Chondrocyte (in vitro differentiated cells): ENCODE results near the gene C1QC. TPM values are rescaled to one million over a fixed set of nuclear protein-coding genes. Genes with fewer than 3 reads are reported as not detected.

Experiments
- DNase-seq: peaks from one replicate; pipeline ENCODE4 v3.0.0; 2021; ENCODE audit warnings: mixed read lengths, low spot score
- H3K27ac Mint-ChIP-seq: one replicate; pipeline ENCODE4 v1.8.0; 2021; ENCODE audit warnings: mild to moderate bottlenecking, moderate library complexity, mixed read lengths; ENCODE audit not compliant: unreplicated experiment
- H3K27me3 Mint-ChIP-seq: 2 replicates; pipeline ENCODE4 v1.8.0; 2021; ENCODE audit warnings: low read depth, mixed read lengths
- H3K36me3 Mint-ChIP-seq: 2 replicates; pipeline ENCODE4 v1.8.0; 2021; ENCODE audit warnings: low read depth, mixed read lengths
- H3K4me1 Mint-ChIP-seq: 2 replicates; pipeline ENCODE4 v1.8.0; 2021; ENCODE audit warnings: low read depth, mild to moderate bottlenecking, mixed read lengths
- H3K4me3 Mint-ChIP-seq: one replicate; pipeline ENCODE4 v1.8.0; 2021; ENCODE audit warnings: mild to moderate bottlenecking, moderate library complexity, mixed read lengths; ENCODE audit not compliant: unreplicated experiment
- H3K9me3 Mint-ChIP-seq: 2 replicates; pipeline ENCODE4 v1.8.0; 2021; ENCODE audit warnings: low read depth, mixed read lengths
- CTCF ChIP-seq: fragments of 200-600 bp; sonication (generic); IDR thresholded peaks from 2 replicates; pipeline ENCODE4 v1.5.0; 2021; ENCODE audit warnings: antibody characterized with exemption, mild to moderate bottlenecking, moderate library complexity
- total RNA-seq: library from RNA; stranded (reverse); gene quantifications from 3 replicates; pipeline ENCODE4 v1.2.1, GENCODE V29; 2021

The C1QC gene
- total RNA-seq, 1 donor from 2014 or later: not detected

- TF ChIP-seq CTCF: no peak
- Mint-ChIP-seq H3K36me3 (no peaks in the 10 kb centered on the region), H3K27ac (no peak overlapping the region), H3K4me3 (no peak overlapping the region), H3K27me3 (peaks cover 62% of the 10 kb centered on the region), H3K4me1 (no peaks in the 10 kb centered on the region), H3K9me3 (no peaks in the 10 kb centered on the region)
- no peak for DNase-seq
Measured at GRCh38 chr1:22626237-22627157, 16.9 kb upstream of the C1QC start.

GRCh38 chr1:22627331-22627730 is 16.1 kb upstream of the C1QC start:
- no peak for TF ChIP-seq CTCF
- peaks cover 66% of the 10 kb centered on the region for H3K27me3 Mint-ChIP-seq

GRCh38 chr1:22628698-22629444 is 14.6 kb upstream of the C1QC start:
- Mint-ChIP-seq H3K36me3 (peaks cover 2% of the 10 kb centered on the region), H3K4me1 (no peaks in the 10 kb centered on the region), H3K9me3 (no peaks in the 10 kb centered on the region), H3K27ac (no peak overlapping the region), H3K4me3 (no peak overlapping the region), H3K27me3 (peaks cover 74% of the 10 kb centered on the region)
- DNase-seq: no peak
- TF ChIP-seq CTCF: no peak

More at GRCh38 chr1:22627331-22627730, 16.1 kb upstream of the C1QC start:
- no peak for DNase-seq
- no peak overlapping the region for H3K4me3 Mint-ChIP-seq
- no peak overlapping the region for H3K27ac Mint-ChIP-seq
- no peaks in the 10 kb centered on the region for H3K9me3 Mint-ChIP-seq
- H3K36me3 Mint-ChIP-seq: no peaks in the 10 kb centered on the region
- no peaks in the 10 kb centered on the region for H3K4me1 Mint-ChIP-seq

GRCh38 chr1:22629886-22630285 is 13.5 kb upstream of the C1QC start:
- DNase-seq: no peak
- H3K4me1 Mint-ChIP-seq: no peaks in the 10 kb centered on the region
- no peak overlapping the region for H3K4me3 Mint-ChIP-seq
- no peak overlapping the region for H3K27ac Mint-ChIP-seq
- peaks cover 67% of the 10 kb centered on the region for H3K27me3 Mint-ChIP-seq
- no peaks in the 10 kb centered on the region for H3K9me3 Mint-ChIP-seq
- peaks cover 2% of the 10 kb centered on the region for H3K36me3 Mint-ChIP-seq
- TF ChIP-seq CTCF: no peak

- Mint-ChIP-seq H3K36me3 (peaks cover 2% of the 10 kb centered on the region), H3K4me1 (no peaks in the 10 kb centered on the region), H3K4me3 (no peak overlapping the region), H3K27ac (no peak overlapping the region), H3K27me3 (peaks cover 53% of the 10 kb centered on the region), H3K9me3 (no peaks in the 10 kb centered on the region)
- TF ChIP-seq CTCF: no peak
- no peak for DNase-seq
Measured at GRCh38 chr1:22633697-22634463, 9.6 kb upstream of the C1QC start.
